NCI-H187 (cell line): ENCODE data around the gene RPS14.
"Not testable (repeated sequence)": the region's sequence is repeated elsewhere in the genome, so short reads cannot be mapped to it uniquely, and the experiment has no call there.

ENCODE experiments used
- DNase-seq, 2 experiments: peaks; one replicate each; lab custom pipeline; 2025; lab: John Stamatoyannopoulos, UW

RPS14 gene

DNA sequence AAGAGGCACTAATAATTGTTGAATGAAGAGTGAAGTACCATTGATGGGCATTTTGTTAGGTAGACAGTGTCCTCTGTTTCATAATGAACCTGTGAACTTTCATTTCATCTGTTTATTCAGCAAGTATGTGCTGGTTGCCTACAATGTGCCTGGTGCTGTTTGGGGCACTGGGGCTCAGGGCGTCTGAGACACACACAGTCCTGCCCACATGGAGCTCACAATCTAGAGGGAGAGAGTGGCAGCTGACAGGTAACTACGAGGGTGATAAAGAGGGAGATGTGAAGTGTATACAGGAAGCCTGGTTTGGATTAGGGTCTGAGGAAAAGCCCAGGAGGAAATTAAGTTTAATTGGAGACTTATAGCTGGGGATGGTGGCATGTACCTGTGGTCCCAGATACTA lies 29.9 kb upstream of the RPS14 start:
- no peak for DNase-seq

DNA sequence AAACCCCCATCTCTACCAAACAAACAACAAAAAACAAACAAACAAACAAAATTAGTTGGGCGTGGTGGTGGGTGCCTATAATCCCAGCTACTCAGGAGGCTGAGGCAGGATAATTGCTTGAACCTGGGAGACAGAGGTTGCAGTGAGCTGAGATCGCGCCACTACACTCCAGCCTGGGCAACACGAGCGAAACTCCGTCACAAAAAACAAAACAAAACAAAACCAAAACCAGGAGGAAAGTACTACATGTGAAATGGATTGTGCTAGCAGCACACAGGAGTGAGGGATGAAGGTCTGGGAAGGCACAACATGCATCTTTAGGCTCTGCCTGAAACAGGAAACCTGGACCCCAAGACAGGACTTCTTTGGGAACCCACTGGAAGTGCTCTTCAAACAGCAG lies 27.0 kb upstream of the RPS14 start:
- DNase-seq, result not testable (repeated sequence)

DNA sequence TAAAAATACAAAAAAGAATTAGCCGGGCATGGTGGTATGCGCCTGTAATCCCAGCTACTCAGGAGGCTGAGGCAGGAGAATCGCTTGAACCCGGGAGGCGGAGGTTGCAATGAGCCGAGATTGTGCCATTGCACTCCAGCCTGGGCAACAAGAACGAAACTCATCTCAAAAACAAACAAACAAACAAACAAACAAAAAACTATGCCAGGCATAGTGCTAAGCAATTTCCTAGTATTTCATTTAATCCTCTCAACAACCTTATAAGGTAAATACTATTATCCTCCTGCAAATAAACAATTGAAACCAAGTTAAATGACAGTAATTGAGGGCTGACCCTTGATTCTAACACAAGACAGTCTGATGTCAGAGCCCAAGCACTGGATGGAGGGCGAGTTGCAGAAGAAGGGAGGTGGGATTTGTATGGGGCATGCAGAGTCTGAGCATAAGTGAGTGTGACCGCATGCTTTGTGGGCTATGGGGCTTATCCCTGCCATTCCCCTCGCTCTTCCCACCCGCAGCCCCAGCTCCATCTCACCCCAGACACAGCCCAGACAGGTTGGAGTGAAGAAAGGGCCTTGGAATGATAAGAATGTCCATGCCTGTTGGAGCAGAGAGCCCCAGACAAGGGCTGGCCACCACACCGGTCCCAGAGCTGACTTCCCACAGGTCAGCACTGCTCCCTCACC lies 24.3 kb upstream of the RPS14 start:
- no peak for DNase-seq

- no peak for DNase-seq
Measured at GRCh38 chr5:150469718-150470469, 20.4 kb upstream of the RPS14 start.

- DNase-seq, result no peak
Measured at GRCh38 chr5:150468206-150468605, 18.7 kb upstream of the RPS14 start.

DNA sequence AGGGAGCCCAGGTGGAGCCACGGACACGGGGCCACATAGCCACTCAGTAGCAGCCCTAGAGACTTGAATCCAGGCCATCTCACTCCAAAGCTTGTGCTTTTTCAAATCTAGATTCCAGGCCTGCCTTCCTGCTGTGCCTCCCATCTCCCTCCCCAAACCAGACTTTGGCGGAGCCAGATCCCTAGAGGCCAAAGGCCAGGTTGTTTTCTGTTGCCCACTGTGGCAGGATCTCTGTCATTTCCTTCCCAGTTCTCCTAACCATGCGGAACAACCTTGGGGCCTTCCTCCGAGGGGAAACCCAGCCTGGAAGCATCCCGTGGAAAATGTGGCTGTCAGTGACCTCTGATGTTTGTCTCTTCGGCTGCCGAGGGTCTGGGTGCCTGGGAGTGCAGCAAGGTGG lies 16.4 kb upstream of the RPS14 start:
- no peak for DNase-seq

DNA sequence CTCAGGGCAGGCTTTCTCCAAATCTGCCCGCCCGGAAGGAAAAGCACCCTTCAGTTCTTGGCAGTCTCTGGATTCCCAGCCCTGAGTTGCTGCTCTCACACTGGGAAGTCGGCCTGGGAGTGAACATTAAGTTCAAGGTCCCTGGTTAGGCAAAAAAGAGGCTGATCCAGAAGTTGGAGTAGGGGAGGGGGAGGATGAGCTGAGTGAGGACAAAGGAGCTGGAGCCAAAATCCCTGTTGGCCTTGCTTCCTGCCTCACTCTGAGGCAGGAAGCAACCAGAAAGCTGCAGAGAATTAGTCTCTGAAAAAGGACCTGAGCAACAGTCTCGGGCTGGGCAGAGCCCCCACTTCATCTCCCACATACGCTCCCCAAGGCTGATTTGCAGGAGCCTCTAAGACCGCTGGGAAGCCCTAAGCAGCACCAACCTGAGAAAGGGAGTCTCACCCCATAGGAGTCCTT lies 15.0 kb upstream of the RPS14 start:
- DNase-seq, result no peak

GRCh38 chr5:150461231-150461630 lies 11.7 kb upstream of the RPS14 start:
- no peak for DNase-seq

GRCh38 chr5:150460781-150461180 lies 11.2 kb upstream of the RPS14 start:
- DNase-seq, result no peak

DNA sequence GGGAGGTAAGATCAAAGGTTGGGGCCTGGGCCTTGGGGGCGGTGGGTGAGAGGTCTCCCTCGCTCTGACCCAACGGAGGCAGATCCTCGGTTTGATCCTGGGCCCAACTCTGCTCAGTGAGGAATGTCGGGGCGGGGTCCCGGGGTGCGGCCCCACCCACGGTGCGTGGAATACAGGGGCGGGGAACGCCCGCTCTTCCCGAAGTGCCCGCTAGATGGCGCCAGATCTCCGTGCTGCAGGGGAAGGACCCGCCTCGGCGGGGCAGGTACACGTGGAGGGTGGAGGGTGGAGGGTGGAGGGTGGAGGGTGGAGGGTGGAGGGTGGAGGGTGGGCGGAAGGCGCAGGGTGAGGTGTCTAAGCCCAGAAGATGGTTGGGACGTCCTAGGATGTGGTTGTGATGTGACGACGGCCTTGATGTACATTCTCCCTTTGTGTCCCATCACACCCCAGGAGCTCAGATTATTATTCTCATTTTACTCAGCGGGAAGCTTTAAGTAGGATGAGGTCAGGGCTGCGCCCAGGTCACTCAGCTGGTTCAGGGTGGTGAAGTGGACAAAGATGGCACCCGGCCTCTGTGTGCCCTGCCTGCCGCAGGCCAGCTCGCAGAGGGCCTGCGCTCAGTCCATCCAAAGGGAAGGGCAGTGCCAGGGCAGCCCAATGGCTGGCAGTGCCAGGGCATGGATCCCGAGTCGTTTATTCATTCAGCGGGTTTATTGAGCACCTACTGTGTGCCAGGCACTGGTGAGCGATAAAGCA lies 9.4 kb upstream of the RPS14 start:
- DNase-seq, result peak; percentile 20 to 34

GRCh38 chr5:150457562-150458240 lies 8.2 kb upstream of the RPS14 start:
- DNase-seq, result no peak

DNA sequence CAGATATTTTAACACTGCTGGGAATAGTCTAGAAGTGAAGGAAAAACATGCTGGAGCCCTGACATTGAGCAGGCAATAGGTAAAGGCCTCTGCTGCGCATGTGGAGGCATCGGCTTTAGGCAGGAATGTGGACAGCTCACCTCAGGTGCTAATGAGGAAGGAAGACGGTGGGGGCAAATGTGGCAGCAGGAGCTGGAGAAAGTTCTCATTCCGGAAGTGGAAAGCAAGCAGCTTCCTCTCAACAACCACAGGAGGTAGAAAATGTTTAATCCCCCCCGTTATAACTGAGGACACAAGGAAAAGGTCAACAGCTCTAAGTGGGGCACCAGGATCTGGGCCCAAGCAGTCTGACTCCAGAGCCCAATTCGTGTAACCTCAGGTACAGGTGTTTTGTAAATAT lies 7.6 kb upstream of the RPS14 start:
- DNase-seq, result no peak

- DNase-seq, result no peak
Measured at GRCh38 chr5:150454492-150455229, 5.1 kb upstream of the RPS14 start.

GRCh38 chr5:150454027-150454426 lies 4.5 kb upstream of the RPS14 start:
- DNase-seq, result not testable (repeated sequence)

DNA sequence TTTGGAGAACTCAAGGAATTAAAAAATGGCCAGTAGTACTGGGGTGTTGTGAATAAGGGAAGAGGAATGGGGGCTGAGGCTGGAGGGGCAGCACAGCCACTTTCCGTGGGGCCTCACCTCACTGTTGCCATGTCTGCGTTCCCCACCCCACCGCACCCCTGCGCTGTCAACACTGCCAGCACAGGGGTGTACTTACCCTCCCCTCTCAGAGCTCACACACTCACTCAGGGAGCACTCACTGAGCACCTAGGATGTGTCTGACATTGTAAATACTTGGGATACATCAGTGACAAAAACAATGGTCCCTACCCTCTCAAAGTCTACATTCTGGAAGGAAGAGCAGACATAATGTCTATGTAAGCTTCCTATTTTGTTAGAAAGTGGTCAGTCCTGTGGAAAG lies 3.4 kb upstream of the RPS14 start:
- no peak for DNase-seq

- no peak for DNase-seq
Measured at GRCh38 chr5:150451594-150451993, 2.1 kb upstream of the RPS14 start.

DNA sequence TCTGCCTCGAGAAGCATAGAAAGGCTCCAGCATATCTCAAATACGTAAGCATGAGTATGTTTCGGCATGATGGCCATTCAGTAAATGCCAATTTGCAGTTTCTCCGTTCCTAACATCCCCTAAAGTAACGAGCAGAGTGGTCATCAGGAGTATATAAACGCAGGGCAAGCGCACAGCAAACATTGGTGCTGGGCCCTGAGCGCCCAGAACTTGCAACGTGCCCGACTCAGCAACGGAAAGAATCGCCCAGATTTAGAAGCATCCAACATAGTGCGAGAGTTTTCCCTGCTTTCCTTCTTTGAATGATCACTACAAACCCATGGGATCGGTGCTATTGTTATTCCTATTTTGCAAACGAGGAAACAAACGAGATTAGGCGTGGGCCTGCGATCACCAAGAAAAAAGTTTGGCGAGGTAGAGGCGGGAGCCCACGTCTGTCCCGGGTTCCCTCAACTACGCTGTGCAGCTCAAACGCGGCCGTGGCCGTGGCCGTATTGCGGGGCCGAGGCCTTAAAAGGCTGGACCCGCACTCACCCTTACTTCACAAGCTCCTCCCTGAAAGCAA lies 505 bp downstream of the RPS14 start:
- DNase-seq, result no peak

DNA sequence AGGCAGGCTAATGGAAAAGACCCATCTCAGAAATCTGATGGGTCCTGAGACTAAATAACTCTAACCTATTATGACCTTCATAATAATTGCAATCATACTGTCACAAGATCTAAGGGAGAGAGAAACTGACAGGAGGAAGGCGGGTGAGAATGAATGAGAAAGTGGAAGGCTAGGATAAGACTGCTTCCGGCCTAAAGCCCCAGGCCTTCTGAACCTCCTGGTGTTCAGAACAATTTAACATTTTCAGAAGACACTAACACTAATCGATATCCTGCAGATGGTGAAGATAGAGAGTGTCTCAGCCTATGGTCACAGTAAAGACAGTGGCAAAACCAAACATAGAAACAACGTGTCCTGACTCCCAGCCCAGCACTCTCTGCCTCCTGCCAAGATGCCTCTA lies 1.2 kb downstream of the RPS14 start:
- DNase-seq, result no peak

DNA sequence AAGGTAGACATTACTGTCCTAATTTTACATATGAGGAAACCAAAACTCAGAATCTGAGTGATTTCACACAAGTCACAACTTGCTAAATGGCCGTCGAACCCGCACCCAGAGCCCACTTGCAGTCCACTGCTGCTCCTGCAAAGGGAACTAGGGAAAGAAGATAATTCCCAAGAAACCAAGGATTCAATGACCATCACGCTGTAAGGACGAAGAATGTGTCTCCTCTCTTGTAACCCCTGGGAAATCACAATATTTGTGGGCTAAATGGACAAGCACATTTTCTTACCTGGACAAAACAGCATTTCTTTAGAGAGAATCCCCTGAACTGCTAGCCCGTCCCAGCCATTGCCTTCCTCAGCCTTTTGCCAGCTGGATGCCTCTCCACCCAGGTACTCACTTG lies 2.4 kb downstream of the RPS14 start:
- no peak for DNase-seq

GRCh38 chr5:150446583-150446982 lies 3.0 kb downstream of the RPS14 start:
- DNase-seq, result no peak

- no peak for DNase-seq
Measured at GRCh38 chr5:150446088-150446487, 3.5 kb downstream of the RPS14 start.
